Endometrium (tissue), 2 donors: ENCODE results near the gene GSPT1.
A peak's percentile ranks its signal among the peaks of the same experiment; 100 is the strongest.
"Not testable (repeated sequence)": the region's sequence is repeated elsewhere in the genome, so short reads cannot be mapped to it uniquely, and the experiment has no call there.

ENCODE experiments used
- FAIRE-seq: peaks from 2 replicates; lab custom pipeline; 2012; peaks lifted over from hg19 to GRCh38; lab: Jason Lieb, UNC
- donor health status: control.
- donor health status: control.

The GSPT1 gene

GRCh38 chr16:11857161-11857560, 58.6 kb downstream of the GSPT1 start:
- no peak for FAIRE-seq

GRCh38 chr16:11852092-11852809, 63.5 kb downstream of the GSPT1 start:
- no peak for FAIRE-seq

DNA sequence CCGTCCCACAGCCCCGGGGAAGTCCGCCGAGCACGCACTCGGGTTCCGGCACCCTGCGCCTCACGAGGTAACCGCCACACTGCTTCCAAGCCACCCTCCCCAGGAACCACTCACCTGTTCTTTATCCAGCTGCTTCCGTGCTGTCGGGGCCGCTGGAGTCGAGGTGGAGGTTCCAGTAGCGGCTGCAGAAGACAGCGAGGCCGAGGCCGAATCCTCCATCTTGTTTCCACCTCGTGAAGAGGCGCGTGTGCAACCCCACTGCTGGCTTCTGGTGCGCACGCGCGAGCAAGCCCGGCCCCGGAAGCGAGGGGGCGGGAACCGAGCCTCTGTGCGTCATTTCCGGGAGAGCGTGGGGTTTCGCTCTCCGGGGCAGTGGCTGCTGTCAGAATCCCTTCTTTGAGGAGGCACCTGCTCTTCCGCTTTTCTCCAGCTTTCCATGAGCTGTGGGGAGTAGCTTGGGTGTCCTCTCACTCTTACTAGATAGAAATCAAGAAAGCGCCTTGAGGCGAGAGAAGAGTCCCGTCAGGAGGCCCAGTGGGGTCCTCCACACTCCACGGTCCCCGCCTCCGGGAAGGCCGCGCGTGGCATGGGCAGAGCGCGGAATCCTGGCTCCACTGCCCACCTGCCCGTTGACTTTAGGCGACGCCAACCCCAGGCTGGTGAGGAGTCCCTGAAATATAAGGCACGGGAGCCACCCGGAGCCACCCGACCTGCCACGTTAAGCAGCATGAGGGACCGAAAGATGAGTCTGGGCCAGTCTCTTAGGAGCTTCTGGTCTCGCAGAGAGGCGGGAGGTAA, 64.3 kb downstream of the GSPT1 start, which contains the start of gene RSL1D1:
RSL1D1 (minus strand) TSS at position 249 of the 798 bp plus-strand sequence; CDS start at position 219, 30 bp downstream.
- FAIRE-seq = peak; percentile 29

DNA sequence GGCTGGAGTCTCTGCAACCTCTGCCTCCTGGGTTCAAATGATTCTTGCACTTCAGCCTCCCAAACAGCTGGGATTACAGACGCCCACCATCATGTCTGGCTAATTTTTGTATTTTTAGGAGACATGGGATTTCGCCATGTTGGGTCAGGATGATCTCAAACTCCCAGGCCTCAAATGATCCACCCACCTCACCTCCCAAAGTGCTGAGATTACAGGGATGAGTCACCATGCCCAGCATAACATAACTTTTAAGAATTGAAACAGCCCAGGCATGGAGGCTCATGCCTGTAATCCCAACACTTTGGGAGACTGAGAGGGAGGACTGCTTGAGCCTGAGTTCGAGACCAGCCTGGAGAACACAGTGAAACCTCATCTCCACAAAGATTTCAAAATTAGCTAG, 66.9 kb downstream of the GSPT1 start:
- FAIRE-seq = no peak

- FAIRE-seq = no peak
Observed at GRCh38 chr16:11844499-11844898, 71.3 kb downstream of the GSPT1 start.

DNA sequence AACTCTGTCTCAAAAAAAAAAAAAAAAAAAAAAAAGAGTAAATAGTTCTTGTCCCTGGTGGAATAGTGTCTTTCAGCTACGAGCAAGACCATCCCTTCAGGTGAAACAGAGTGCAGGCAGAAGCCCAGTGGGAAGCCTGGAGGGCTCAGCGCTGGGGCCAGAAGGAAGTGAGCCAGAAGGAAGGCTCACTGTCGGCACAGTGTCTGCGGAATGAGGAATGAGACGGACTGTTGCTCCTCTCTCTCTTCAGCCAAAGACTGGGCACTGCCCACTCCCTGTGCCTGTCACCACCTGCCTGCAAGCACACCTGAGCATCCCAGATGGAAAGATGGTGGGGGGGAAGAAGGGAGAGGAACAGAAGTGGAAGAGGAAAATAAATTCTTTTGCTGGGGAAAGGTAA, 71.9 kb downstream of the GSPT1 start:
- no peak for FAIRE-seq

DNA sequence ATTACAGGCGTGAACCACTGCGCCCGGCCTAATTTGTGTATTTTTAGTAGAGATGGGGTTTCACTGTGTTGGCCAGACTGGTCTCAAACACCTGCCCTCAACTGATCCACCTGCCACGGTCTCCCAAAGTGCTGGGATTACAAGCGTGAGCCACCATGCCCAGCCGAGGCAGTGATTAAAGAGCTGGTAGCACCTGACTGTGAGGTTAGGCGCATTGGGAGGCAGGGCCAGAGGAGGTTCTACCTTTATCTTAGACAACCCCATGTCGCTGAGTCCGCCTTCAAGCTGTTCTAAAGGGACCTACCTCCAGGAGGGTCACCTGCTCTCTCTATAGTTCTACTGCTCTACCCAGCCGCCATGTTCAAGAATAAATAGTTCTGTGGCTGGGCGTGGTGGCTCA, 72.5 kb downstream of the GSPT1 start:
- FAIRE-seq = no peak

DNA sequence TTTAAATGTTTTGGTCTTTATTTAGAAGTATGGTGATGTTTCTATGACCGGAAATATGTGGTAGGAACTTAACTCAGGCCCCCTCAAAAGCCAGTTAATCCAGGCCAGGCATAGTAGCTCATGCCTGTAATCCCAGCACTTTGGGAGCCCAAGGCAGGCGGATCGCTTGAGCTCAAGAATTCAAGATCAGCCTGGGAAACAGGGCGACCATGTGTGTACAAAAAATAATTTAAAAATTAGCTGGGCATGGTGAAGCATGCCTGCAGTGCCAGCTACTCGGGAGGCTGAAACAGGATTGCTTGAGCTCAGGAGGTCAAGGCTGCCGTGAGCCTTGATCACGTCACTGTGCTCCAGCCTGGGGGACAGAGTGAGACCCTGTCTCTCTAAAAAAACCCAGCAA, 74.7 kb downstream of the GSPT1 start:
- no peak for FAIRE-seq

- FAIRE-seq = no peak
Observed at GRCh38 chr16:11836650-11837244, 79.0 kb downstream of the GSPT1 start.

- no peak for FAIRE-seq
Observed at GRCh38 chr16:11835891-11836649, 79.7 kb downstream of the GSPT1 start.

DNA sequence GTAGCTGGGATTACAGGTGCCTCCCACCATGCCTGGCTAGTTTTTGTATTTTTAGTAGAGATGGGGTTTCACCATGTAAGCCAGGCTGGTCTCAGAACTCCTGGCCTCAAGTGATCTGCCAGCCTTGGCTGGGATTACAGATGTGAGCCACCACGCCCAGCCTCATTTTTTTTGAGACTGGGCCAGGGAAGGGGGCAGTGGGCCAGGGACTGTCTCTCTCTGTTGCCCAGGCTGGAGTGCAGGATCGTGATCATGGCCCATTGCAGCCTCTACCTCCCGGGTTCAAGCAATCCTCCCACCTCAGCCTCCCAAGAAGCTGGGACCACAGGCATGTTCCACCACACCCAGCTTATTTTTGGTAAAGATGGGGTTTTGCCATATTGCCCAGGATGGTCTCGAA, 80.4 kb downstream of the GSPT1 start:
- no peak for FAIRE-seq

GRCh38 chr16:11833951-11834695, 81.6 kb downstream of the GSPT1 start:
- no peak for FAIRE-seq

DNA sequence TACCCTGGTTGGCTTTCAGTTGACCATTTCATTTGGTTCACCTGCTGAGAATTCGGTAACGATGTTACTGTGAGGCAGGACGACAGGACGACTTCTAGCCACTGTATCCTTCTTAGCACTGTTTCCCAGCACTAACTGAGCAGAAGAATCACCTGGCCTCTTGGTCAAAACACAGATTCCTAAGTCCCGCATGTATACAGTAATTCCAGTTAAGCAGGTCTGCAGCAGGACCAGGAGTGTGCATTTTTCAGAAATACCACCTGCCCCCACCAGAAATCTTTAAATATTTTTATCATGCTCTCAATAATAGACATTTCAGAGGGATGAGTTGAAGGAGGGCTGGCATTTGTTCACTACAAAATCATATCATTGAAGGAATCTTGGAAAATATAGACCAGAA, 87.1 kb downstream of the GSPT1 start:
- no peak for FAIRE-seq

DNA sequence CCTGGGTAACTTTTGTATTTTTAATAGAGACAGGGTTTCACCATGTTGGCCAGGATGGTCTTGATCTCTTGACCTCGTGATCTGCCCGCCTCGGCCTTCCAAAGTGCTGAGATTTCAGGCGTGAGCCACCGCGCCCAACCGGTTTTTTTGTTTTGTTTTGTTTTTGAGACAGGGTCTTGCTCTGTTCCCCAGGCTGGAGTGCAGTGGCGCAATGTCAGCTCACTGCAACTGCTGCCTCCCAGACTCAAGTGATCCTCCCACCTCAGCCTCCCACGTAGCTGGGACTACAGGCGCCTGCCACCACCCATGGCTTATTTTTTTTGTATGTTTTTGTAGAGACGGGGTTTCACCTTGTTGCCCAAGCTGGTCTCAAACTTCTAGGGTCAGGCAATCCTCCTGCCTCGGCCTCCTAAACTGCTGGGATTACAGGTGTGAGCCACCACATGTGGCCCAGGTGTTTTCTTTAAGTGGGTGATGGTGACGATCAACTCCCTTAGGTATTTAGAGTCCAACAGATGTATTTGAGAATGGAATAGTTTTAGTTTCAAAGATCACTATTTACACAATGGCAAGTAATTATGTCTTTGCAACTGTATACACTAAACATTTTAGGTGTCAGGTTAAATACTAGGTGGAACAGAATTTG, 90.1 kb downstream of the GSPT1 start:
- not testable (repeated sequence) for FAIRE-seq

DNA sequence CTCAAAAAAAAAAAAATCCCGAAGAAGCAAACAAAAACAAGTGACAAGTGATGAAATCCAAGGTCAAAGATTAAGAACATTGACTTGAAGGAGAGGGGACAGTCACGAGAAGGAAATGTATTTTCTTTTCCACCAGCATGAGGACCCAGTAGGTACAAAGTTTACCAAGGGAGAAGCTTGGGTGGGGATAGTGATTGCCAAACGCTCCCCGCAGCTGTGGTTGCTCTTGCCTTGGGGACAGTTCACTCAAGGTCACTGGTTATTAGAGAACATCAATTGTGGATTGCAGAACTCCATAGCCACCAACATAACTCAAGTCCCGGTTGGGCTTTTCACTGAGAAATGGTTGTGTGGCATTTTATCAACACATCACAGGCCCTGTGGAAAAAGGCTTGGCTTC, 91.4 kb downstream of the GSPT1 start:
- FAIRE-seq = no peak

GRCh38 chr16:11823645-11824044, 92.1 kb downstream of the GSPT1 start:
- FAIRE-seq = not testable (repeated sequence)

DNA sequence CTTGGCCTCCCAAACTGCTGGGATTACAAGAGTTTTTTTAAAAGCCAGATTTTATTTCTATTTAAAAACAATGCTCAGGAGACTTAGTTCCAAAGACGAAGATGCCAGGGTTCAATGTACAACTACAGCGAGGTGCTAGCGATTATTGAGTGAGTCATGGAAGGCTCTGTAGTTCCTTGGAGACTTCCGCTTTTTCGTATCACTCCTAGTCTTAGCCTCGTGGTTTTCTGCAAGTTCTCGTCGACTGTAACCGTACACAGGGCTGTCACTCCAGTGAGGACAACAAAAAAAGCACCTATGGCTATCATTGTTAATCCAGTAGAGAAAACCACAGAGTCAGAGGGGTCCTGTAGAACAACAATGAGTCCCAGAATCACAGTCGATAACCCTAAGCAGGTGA, 96.0 kb downstream of the GSPT1 start:
- FAIRE-seq = no peak

DNA sequence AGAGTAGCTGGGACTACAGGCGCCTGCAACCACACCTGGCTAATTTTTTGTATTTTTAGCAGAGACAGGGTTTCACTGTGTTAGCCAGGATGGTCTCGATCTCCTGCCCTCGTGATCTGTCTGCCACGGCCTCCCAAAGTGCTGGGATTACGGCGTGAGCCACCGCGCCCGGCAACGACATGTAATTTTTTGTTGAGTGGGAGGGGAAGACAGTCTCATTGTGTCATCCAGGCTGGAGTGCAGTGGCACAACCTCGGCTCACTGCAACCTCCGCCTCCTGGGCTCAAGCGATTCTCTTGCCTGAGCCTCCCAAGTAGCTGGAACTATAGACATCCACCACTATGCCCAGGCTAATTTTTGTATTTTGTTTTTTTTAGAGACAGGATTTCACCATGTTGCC, 96.8 kb downstream of the GSPT1 start:
- FAIRE-seq = not testable (repeated sequence)
